GM23338 (cell line): Measurements from ENCODE around the gene LENEP. TPM values are rescaled to one million over a fixed set of nuclear protein-coding genes. Genes with fewer than 3 reads are reported as not detected.

Experiments used
- EZH2phosphoT487 ChIP-seq: fragments of 200-600 bp; sonication (generic); IDR thresholded peaks from one replicate; pipeline ENCODE4 v1.8.1; 2018; ENCODE audit warnings: antibody characterized with exemption; ENCODE audit not compliant: unreplicated experiment
- JUNB ChIP-seq: IDR thresholded peaks from one replicate; pipeline ENCODE4 v1.6.1; 2016; ENCODE audit warnings: antibody characterized with exemption; ENCODE audit not compliant: unreplicated experiment
- ZNF114 ChIP-seq: fragments of 250-450 bp; sonication (Bioruptor Pico); IDR thresholded peaks from 2 replicates; pipeline ENCODE4 v1.5.0; 2020; ENCODE audit warnings: mild to moderate bottlenecking, moderate library complexity
- ZNF462 ChIP-seq: fragments of 250-450 bp; sonication (Bioruptor Pico); IDR thresholded peaks from 2 replicates; pipeline ENCODE4 v1.5.0; 2020; ENCODE audit warnings: mild to moderate bottlenecking, moderate library complexity
- polyA plus RNA-seq: library from polyadenylated mRNA; unstranded; fragments of >200 nt; fragmentation: Nextera tagmentation; extraction: Ambion mirVana; gene quantifications from 2 replicates; pipeline ENCODE4 v1.2.1, GENCODE V29; 2016
- total RNA-seq: library from RNA; depleted of rRNA; stranded (reverse); fragments of >200 nt; shearing (Covaris generic); gene quantifications from 2 replicates; pipeline ENCODE4 v1.2.3, GENCODE V29; 2014
- TF ChIP-seq, protein P1 (sequence below): IDR thresholded peaks from one replicate; pipeline ENCODE4 v1.6.1; 2018; ENCODE audit warnings: antibody characterized with exemption; ENCODE audit not compliant: unreplicated experiment

LENEP gene
- total and polyA plus RNA-seq, 2 experiments from 2014 or later = 1.6 TPM; not detected in 1

DNA sequence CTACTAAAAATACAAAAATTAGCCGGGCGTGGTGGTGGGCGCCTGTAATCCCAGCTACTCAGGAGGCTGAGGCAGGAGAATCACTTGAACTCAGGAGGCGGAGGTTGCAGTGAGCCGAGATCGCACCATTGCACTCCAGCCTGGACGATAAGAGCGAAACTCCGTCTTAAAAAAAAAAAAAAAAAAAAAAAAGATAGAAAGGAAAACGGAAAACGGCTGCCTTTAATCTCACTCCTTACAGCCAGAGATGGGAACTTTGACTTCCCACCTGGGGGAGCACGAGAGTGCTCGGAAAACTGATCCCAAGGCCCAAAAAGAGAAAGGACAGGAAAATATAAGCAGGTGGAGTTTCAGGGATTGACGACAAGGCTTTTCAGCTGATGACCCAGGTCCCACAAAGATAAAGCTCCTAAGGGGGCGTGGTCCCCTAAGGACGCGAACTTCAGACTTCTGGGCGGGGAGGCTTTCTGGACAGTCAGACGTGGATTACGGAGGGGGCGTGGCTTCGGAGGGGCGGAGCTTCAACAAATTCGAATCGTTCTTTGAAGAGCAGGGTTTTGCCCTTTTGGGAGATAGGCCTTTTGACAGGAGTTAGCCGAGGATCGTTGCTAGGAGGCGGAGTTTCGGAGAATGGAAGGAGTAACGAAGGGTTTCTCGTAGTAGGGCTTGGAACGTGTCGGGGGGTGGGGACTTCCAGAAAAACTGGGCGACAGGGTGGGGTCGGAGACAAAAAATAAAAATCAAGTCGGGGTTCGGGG lies 19.9 kb upstream of the LENEP start (continued):
- TF ChIP-seq ZNF462 (CRISPR knock-in tag) (no peak), JUNB (no peak), EZH2phosphoT487 (no peak), ZNF114 (CRISPR knock-in tag) (no peak)
- TF ChIP-seq, protein P1, sequence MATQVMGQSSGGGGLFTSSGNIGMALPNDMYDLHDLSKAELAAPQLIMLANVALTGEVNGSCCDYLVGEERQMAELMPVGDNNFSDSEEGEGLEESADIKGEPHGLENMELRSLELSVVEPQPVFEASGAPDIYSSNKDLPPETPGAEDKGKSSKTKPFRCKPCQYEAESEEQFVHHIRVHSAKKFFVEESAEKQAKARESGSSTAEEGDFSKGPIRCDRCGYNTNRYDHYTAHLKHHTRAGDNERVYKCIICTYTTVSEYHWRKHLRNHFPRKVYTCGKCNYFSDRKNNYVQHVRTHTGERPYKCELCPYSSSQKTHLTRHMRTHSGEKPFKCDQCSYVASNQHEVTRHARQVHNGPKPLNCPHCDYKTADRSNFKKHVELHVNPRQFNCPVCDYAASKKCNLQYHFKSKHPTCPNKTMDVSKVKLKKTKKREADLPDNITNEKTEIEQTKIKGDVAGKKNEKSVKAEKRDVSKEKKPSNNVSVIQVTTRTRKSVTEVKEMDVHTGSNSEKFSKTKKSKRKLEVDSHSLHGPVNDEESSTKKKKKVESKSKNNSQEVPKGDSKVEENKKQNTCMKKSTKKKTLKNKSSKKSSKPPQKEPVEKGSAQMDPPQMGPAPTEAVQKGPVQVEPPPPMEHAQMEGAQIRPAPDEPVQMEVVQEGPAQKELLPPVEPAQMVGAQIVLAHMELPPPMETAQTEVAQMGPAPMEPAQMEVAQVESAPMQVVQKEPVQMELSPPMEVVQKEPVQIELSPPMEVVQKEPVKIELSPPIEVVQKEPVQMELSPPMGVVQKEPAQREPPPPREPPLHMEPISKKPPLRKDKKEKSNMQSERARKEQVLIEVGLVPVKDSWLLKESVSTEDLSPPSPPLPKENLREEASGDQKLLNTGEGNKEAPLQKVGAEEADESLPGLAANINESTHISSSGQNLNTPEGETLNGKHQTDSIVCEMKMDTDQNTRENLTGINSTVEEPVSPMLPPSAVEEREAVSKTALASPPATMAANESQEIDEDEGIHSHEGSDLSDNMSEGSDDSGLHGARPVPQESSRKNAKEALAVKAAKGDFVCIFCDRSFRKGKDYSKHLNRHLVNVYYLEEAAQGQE = no peak
